ENCODE data around the gene SLC12A3.
"Not testable (repeated sequence)": the region's sequence is repeated elsewhere in the genome, so short reads cannot be mapped to it uniquely, and the experiment has no call there.

SLC12A3 gene

GRCh38 chr16:56880685-56881084 lies 15.7 kb downstream of the SLC12A3 start:
- Histone ChIP-seq H3K4me1 (ENCODE audit: control insufficient read depth, insufficient read depth, low read length) (no peaks in the 10 kb centered on the region), H3K27me3 (ENCODE audit: control insufficient read depth in 1 of 2, insufficient read depth in 2 of 2, low read length in 2 of 2) (no peaks in the 10 kb centered on the region), H3K9me3 (ENCODE audit: control insufficient read depth in 2 of 2, low read length in 2 of 2) (no peaks in the 10 kb centered on the region), H3K9ac (ENCODE audit: low read length in 2 of 2) (no peak overlapping the region), H3K4me3 (ENCODE audit: low read length in 2 of 2) (no peak overlapping the region), H3K36me3 (ENCODE audit: control insufficient read depth in 2 of 2, insufficient read depth in 2 of 2, low read length in 2 of 2) (no peaks in the 10 kb centered on the region), H3K27ac (ENCODE audit: low read length) (no peak overlapping the region)

- no peak overlapping the region for H3K27ac ChIP-seq (ENCODE audit: low read length)
- no peak overlapping the region for H3K9ac ChIP-seq (ENCODE audit: low read length in 2 of 2)
- no peaks in the 10 kb centered on the region for H3K27me3 ChIP-seq (ENCODE audit: control insufficient read depth in 1 of 2, insufficient read depth in 2 of 2, low read length in 2 of 2)
- H3K9me3 ChIP-seq (ENCODE audit: control insufficient read depth in 2 of 2, low read length in 2 of 2), result no peaks in the 10 kb centered on the region
- no peak overlapping the region for H3K4me3 ChIP-seq (ENCODE audit: low read length in 2 of 2)
- H3K36me3 ChIP-seq (ENCODE audit: control insufficient read depth in 2 of 2, insufficient read depth in 2 of 2, low read length in 2 of 2), result no peaks in the 10 kb centered on the region
- H3K4me1 ChIP-seq (ENCODE audit: control insufficient read depth, insufficient read depth, low read length), result no peaks in the 10 kb centered on the region
These were observed 17.2 kb downstream of the SLC12A3 start for GRCh38 chr16:56882077-56882800.

- H3K36me3 ChIP-seq (ENCODE audit: control insufficient read depth in 2 of 2, insufficient read depth in 2 of 2, low read length in 2 of 2), result no peaks in the 10 kb centered on the region
- H3K27ac ChIP-seq (ENCODE audit: low read length), result no peak overlapping the region
- no peaks in the 10 kb centered on the region for H3K27me3 ChIP-seq (ENCODE audit: control insufficient read depth in 1 of 2, insufficient read depth in 2 of 2, low read length in 2 of 2)
- H3K4me1 ChIP-seq (ENCODE audit: control insufficient read depth, insufficient read depth, low read length), result no peaks in the 10 kb centered on the region
- H3K9ac ChIP-seq (ENCODE audit: low read length in 2 of 2), result no peak overlapping the region
- H3K4me3 ChIP-seq (ENCODE audit: low read length in 2 of 2), result no peak overlapping the region
- H3K9me3 ChIP-seq (ENCODE audit: control insufficient read depth in 2 of 2, low read length in 2 of 2), result no peaks in the 10 kb centered on the region
These were observed 18.6 kb downstream of the SLC12A3 start for GRCh38 chr16:56883586-56883985.

GRCh38 chr16:56884026-56884582 lies 19.1 kb downstream of the SLC12A3 start:
- H3K9ac ChIP-seq (ENCODE audit: low read length in 2 of 2), result no peak overlapping the region
- no peak overlapping the region for H3K4me3 ChIP-seq (ENCODE audit: low read length in 2 of 2)
- H3K36me3 ChIP-seq (ENCODE audit: control insufficient read depth in 2 of 2, insufficient read depth in 2 of 2, low read length in 2 of 2), result no peaks in the 10 kb centered on the region
- H3K9me3 ChIP-seq (ENCODE audit: control insufficient read depth in 2 of 2, low read length in 2 of 2), result no peaks in the 10 kb centered on the region
- no peaks in the 10 kb centered on the region for H3K4me1 ChIP-seq (ENCODE audit: control insufficient read depth, insufficient read depth, low read length)
- H3K27me3 ChIP-seq (ENCODE audit: control insufficient read depth in 1 of 2, insufficient read depth in 2 of 2, low read length in 2 of 2), result no peaks in the 10 kb centered on the region
- no peak overlapping the region for H3K27ac ChIP-seq (ENCODE audit: low read length)

GRCh38 chr16:56884929-56885328 lies 19.9 kb downstream of the SLC12A3 start:
- H3K4me1 ChIP-seq (ENCODE audit: control insufficient read depth, insufficient read depth, low read length); H3K4me3 ChIP-seq (ENCODE audit: low read length in 2 of 2); H3K27ac ChIP-seq (ENCODE audit: low read length); H3K27me3 ChIP-seq (ENCODE audit: control insufficient read depth in 1 of 2, insufficient read depth in 2 of 2, low read length in 2 of 2); H3K36me3 ChIP-seq (ENCODE audit: control insufficient read depth in 2 of 2, insufficient read depth in 2 of 2, low read length in 2 of 2); H3K9me3 ChIP-seq (ENCODE audit: control insufficient read depth in 2 of 2, low read length in 2 of 2); H3K9ac ChIP-seq (ENCODE audit: low read length in 2 of 2): not testable (repeated sequence)

GRCh38 chr16:56885446-56886162 lies 20.6 kb downstream of the SLC12A3 start:
- Histone ChIP-seq H3K27me3 (ENCODE audit: control insufficient read depth in 1 of 2, insufficient read depth in 2 of 2, low read length in 2 of 2) (no peaks in the 10 kb centered on the region), H3K4me1 (ENCODE audit: control insufficient read depth, insufficient read depth, low read length) (no peaks in the 10 kb centered on the region), H3K27ac (ENCODE audit: low read length) (no peak overlapping the region), H3K9me3 (ENCODE audit: control insufficient read depth in 2 of 2, low read length in 2 of 2) (no peaks in the 10 kb centered on the region), H3K9ac (ENCODE audit: low read length in 2 of 2) (no peak overlapping the region), H3K4me3 (ENCODE audit: low read length in 2 of 2) (no peak overlapping the region), H3K36me3 (ENCODE audit: control insufficient read depth in 2 of 2, insufficient read depth in 2 of 2, low read length in 2 of 2) (no peaks in the 10 kb centered on the region)

GRCh38 chr16:56886296-56886695 lies 21.3 kb downstream of the SLC12A3 start:
- Histone ChIP-seq H3K4me1 (ENCODE audit: control insufficient read depth, insufficient read depth, low read length) (no peaks in the 10 kb centered on the region), H3K4me3 (ENCODE audit: low read length in 2 of 2) (no peak overlapping the region), H3K36me3 (ENCODE audit: control insufficient read depth in 2 of 2, insufficient read depth in 2 of 2, low read length in 2 of 2) (no peaks in the 10 kb centered on the region), H3K9me3 (ENCODE audit: control insufficient read depth in 2 of 2, low read length in 2 of 2) (no peaks in the 10 kb centered on the region), H3K27ac (ENCODE audit: low read length) (no peak overlapping the region), H3K27me3 (ENCODE audit: control insufficient read depth in 1 of 2, insufficient read depth in 2 of 2, low read length in 2 of 2) (no peaks in the 10 kb centered on the region), H3K9ac (ENCODE audit: low read length in 2 of 2) (no peak overlapping the region)

- Histone ChIP-seq H3K9me3 (ENCODE audit: control insufficient read depth in 2 of 2, low read length in 2 of 2) (no peaks in the 10 kb centered on the region), H3K27ac (ENCODE audit: low read length) (no peak overlapping the region), H3K4me1 (ENCODE audit: control insufficient read depth, insufficient read depth, low read length) (no peaks in the 10 kb centered on the region), H3K9ac (ENCODE audit: low read length in 2 of 2) (no peak overlapping the region), H3K4me3 (ENCODE audit: low read length in 2 of 2) (no peak overlapping the region), H3K36me3 (ENCODE audit: control insufficient read depth in 2 of 2, insufficient read depth in 2 of 2, low read length in 2 of 2) (no peaks in the 10 kb centered on the region), H3K27me3 (ENCODE audit: control insufficient read depth in 1 of 2, insufficient read depth in 2 of 2, low read length in 2 of 2) (no peaks in the 10 kb centered on the region)
These were observed 21.8 kb downstream of the SLC12A3 start for GRCh38 chr16:56886826-56887225.

GRCh38 chr16:56888806-56889205 lies 23.8 kb downstream of the SLC12A3 start:
- Histone ChIP-seq H3K27me3 (ENCODE audit: control insufficient read depth in 1 of 2, insufficient read depth in 2 of 2, low read length in 2 of 2) (no peaks in the 10 kb centered on the region), H3K9me3 (ENCODE audit: control insufficient read depth in 2 of 2, low read length in 2 of 2) (no peaks in the 10 kb centered on the region), H3K4me3 (ENCODE audit: low read length in 2 of 2) (no peak overlapping the region), H3K27ac (ENCODE audit: low read length) (no peak overlapping the region), H3K4me1 (ENCODE audit: control insufficient read depth, insufficient read depth, low read length) (no peaks in the 10 kb centered on the region), H3K36me3 (ENCODE audit: control insufficient read depth in 2 of 2, insufficient read depth in 2 of 2, low read length in 2 of 2) (no peaks in the 10 kb centered on the region), H3K9ac (ENCODE audit: low read length in 2 of 2) (no peak overlapping the region)

GRCh38 chr16:56889206-56889605 lies 24.2 kb downstream of the SLC12A3 start:
- no peak overlapping the region for H3K4me3 ChIP-seq (ENCODE audit: low read length in 2 of 2)
- H3K9ac ChIP-seq (ENCODE audit: low read length in 2 of 2), result no peak overlapping the region
- no peaks in the 10 kb centered on the region for H3K36me3 ChIP-seq (ENCODE audit: control insufficient read depth in 2 of 2, insufficient read depth in 2 of 2, low read length in 2 of 2)
- no peaks in the 10 kb centered on the region for H3K9me3 ChIP-seq (ENCODE audit: control insufficient read depth in 2 of 2, low read length in 2 of 2)
- H3K4me1 ChIP-seq (ENCODE audit: control insufficient read depth, insufficient read depth, low read length), result no peaks in the 10 kb centered on the region
- no peaks in the 10 kb centered on the region for H3K27me3 ChIP-seq (ENCODE audit: control insufficient read depth in 1 of 2, insufficient read depth in 2 of 2, low read length in 2 of 2)
- no peak overlapping the region for H3K27ac ChIP-seq (ENCODE audit: low read length)

GRCh38 chr16:56891685-56892084 lies 26.7 kb downstream of the SLC12A3 start:
- Histone ChIP-seq H3K27me3 (ENCODE audit: control insufficient read depth in 1 of 2, insufficient read depth in 2 of 2, low read length in 2 of 2) (no peaks in the 10 kb centered on the region), H3K4me3 (ENCODE audit: low read length in 2 of 2) (no peak overlapping the region), H3K9me3 (ENCODE audit: control insufficient read depth in 2 of 2, low read length in 2 of 2) (no peaks in the 10 kb centered on the region), H3K36me3 (ENCODE audit: control insufficient read depth in 2 of 2, insufficient read depth in 2 of 2, low read length in 2 of 2) (no peaks in the 10 kb centered on the region), H3K27ac (ENCODE audit: low read length) (no peak overlapping the region), H3K4me1 (ENCODE audit: control insufficient read depth, insufficient read depth, low read length) (no peaks in the 10 kb centered on the region), H3K9ac (ENCODE audit: low read length in 2 of 2) (no peak overlapping the region)
